DMS79 (cell line): ENCODE results near the gene CAMTA1.
"Not testable (repeated sequence)": the region's sequence is repeated elsewhere in the genome, so short reads cannot be mapped to it uniquely, and the experiment has no call there.

Source experiments
- DNase-seq: peaks from one replicate; lab custom pipeline; 2025; lab: John Stamatoyannopoulos, UW

CAMTA1 gene

GRCh38 chr1:7369866-7370265 lies 584.6 kb downstream of the CAMTA1 start:
- no peak for DNase-seq

- DNase-seq, result no peak
These were observed 586.7 kb downstream of the CAMTA1 start for GRCh38 chr1:7371926-7372325.

- no peak for DNase-seq
These were observed 587.3 kb downstream of the CAMTA1 start for GRCh38 chr1:7372477-7373120.

DNA sequence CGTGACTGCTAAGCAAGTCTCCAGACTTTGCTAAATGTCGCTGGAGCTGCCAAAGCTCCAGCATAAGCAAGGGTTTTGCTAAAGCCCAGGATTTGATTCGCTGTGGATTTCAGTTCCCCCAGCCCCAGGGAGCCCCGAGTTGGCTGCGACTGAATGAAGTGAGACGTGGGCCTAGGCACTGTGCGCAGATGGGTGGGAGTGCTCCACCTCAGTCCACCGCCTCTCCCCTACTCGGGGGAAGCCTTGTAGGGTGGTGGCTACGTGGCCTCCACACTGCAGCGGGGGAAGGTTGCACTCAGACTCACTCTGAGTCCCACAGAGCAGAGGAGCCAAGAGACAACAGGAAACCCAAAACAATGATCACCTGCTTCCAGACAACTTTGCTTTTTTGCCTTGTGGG lies 588.0 kb downstream of the CAMTA1 start:
- no peak for DNase-seq

GRCh38 chr1:7373876-7374562 lies 588.8 kb downstream of the CAMTA1 start:
- DNase-seq, result no peak

DNA sequence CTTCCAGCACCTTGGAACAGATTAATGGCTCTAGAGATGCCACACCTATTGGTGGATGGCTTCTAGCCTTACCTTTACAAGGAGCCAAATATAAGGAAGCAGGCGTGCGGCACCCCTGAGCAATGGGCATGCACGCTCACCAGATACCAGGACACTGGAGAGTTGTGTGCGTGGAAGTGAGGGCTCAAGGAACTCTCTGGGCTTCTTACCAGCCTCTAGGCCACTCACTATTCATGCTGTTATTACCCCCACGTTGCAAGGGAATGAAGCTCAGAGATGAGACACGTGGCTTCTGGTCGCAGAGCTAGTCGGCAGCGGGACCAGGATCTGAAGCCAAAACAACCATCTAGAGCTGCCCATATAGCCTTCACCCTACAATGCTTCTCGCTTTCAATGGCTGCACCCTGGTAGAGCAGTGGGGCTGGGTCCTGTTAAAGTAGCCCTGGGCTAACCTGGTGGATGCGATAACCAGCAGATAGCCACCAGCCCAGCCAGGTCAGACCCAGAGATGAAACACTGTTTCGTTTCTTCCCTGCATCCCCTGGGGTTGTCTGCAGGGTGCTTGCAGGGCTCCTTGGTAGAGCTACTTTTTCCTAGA lies 589.4 kb downstream of the CAMTA1 start:
- no peak for DNase-seq

DNA sequence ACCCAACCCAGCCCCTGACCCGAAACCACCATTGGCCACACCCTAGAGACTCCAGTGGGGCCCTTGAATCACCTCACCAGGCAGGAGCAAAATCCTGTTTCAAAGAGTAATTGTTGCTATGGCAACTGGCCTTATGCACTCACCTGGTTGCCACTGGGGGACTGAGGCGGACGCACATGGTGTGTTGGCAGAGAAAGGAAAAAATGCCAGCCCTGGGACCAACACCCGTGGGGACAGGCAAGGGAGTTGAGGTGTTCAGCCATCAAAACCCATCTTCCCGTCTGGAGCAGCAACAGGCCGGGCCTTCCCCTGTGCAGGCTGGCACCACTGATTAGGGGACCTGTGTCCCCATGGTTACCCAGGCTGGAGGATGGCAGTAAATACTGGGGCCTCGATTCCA lies 590.1 kb downstream of the CAMTA1 start:
- peak; percentile 41 for DNase-seq

DNA sequence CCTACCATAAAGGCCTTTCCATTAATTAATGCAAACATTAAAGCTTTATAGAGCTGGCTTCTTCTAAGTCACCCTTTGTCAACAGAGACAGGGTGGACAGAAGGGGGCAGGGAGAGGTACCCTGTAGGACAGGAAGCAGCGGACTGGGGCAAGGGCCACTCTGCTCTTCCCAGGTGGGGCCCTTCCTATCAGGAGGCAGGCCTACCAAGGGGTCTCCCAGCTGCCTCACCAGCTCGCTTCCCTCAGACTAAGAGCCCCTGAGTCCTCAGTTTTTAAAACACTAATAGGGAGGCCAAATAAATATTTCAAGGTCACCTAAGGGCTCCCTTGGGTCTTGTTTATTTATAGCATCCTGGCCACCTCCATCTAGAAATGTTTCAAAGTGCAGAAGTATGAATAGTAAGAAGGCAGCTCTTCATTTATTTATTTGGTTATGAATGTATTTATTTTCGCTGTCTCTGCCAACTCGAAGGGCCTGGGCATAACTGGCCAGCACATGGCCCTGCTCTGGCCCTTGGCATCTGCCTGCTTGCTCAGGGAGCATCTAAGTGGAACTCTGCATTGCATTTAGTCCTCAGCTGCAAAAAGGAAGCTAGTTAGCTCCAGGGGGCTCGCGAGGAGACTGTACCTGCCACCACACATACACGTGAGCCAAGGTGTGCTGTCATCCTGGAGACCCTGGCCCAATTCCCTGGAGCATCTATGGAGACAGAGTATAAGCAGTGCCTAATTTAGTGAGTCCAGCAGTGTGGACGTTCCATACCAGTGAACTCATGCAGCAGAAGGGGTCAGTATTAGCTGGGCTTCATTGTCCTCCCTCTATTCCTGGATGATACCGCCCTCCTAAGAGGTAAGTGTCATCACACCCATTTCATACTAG lies 590.8 kb downstream of the CAMTA1 start:
- no peak for DNase-seq

- no peak for DNase-seq
These were observed 591.4 kb downstream of the CAMTA1 start for GRCh38 chr1:7376676-7377075.

DNA sequence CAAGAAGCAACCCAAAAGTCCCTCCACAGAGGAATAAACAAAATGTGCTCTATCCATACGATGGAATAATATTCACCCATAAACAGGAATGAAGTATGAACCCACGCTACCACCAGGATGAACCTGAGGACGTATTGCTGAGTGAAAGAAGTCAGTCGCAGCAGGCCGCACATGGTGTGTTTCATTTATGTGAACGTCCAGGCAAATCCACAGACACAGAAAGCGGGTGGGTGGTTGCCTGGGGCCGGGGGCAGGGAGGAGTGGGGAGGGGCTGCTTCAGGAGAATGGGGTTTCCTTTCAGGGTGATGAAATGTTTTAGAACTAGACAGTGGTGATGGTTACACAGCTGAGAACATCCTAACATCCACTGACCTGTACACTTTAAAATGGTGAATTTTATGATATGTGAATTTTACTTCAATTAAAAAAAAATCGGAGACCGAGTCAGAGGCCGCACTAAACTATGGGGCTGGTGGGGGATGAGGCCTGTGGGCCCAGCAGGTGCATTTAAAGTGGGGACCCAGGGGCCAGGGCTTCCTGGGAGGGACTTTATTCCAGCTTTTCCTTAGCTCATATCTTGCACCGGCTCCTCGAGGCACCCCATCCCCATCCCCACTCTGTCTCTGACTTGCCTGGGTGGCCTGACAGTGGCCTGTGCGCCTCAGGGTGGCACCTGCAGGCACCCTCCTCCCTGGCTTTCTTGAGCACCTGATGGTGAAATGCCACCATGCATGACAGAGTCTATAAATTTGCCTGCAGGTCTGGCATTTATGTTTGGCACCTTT lies 593.3 kb downstream of the CAMTA1 start:
- peak; percentile 62 for DNase-seq

DNA sequence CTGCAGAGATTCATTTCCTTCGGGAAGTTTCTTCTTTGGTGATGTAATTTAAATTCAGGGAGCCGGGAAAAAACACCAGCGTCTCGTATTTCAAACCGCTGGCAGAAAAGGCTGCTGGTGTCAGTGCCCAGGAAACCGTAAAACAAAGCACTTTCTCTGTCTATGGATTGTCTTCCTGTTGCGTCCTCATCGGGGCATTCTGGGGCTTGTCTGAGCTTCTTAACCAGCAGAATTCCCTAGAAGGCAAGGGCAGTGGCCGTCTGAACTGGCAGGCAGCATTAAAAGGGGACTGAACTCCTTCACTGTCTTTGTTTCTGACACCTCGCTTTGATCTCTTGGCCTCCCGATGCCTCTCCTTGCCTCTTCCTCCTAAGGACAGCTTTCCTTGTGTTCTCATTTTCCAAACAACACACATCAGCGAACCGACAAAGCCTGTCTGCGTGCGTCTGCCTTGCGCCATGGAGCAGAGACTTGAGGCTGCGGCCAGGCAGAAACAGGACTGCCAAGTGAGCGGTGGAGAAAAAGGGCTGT lies 594.3 kb downstream of the CAMTA1 start:
- DNase-seq, result peak; percentile 81

DNA sequence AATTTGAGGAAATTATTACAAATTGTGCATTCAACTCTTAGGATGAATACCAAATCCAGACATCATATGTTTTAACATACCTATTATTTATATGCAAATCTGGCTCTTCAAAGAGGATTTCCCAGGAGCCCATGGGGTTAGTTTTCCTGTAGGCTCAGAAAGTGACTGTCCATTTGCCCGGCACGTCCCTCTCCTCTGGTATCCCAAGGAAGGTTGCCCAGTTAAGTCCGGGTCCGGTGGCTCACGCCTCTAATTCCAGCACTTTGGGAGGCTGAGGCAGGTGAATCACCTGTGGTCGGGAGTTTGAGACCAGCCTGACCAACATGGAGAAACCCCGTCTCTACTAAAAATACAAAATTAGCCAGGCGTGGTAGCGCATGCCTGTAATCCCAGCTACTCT lies 594.8 kb downstream of the CAMTA1 start:
- not testable (repeated sequence) for DNase-seq

GRCh38 chr1:7380712-7381111 lies 595.5 kb downstream of the CAMTA1 start:
- DNase-seq, result peak; percentile 97

- DNase-seq, result not testable (repeated sequence)
These were observed 596.5 kb downstream of the CAMTA1 start for GRCh38 chr1:7381729-7382128.

DNA sequence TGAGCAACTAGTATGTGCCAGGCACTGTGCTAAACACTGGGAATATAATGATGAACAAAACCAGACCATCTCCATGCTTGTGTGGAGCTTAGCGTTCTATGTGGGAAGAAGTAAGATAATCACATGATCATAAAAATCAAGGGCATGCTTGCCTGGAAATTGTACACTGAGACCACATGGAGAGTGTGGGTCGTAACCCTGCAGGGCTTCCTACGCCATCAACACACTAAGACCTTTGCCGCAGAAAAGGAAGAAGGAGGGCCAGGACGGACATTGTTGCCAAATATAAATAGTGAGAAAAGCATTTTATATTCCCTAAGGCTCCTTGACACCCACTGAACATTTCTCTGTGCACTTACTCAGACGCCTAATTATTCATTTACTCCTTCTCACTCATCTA lies 597.7 kb downstream of the CAMTA1 start:
- DNase-seq, result no peak

GRCh38 chr1:7383671-7384520 lies 598.6 kb downstream of the CAMTA1 start:
- DNase-seq, result peak; percentile 41

- DNase-seq, result no peak
These were observed 599.4 kb downstream of the CAMTA1 start for GRCh38 chr1:7384679-7385078.

DNA sequence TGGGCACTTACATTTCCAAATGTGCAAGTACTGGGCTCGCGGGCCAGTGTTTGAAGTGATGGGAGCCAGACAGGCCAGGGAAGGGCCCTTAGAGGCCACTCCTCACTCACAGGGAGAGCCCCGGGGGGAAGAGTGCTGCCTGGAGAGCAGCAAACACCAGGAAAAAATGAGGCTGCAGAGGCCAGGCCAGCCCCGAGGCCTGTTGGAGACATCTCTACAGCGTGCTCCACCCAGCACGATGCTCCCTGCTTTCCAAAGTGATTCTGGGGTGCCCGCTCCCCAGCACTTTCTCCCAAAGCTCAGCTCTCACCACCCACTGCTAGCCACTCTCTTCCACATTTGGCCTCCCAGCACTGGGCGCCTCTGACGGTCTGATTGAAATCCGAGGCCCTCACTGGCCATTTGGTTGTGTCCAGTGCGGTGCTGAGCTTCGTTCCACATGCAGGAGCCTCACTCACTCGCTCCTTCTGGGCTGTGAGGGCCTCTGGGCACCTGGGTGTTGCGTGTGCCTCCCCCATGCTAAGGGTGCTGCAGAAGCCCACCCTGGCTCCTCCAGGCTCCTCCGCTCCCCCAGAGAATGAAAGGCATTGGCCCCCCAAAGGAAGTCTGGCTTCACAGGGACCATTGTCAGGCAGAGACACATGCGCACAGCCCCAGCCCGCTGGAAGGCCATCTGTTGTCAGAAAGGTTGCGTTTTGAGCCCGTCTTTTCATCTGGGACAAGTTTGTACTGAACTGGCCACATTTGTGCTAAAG lies 600.4 kb downstream of the CAMTA1 start:
- DNase-seq, result peak; percentile 62

DNA sequence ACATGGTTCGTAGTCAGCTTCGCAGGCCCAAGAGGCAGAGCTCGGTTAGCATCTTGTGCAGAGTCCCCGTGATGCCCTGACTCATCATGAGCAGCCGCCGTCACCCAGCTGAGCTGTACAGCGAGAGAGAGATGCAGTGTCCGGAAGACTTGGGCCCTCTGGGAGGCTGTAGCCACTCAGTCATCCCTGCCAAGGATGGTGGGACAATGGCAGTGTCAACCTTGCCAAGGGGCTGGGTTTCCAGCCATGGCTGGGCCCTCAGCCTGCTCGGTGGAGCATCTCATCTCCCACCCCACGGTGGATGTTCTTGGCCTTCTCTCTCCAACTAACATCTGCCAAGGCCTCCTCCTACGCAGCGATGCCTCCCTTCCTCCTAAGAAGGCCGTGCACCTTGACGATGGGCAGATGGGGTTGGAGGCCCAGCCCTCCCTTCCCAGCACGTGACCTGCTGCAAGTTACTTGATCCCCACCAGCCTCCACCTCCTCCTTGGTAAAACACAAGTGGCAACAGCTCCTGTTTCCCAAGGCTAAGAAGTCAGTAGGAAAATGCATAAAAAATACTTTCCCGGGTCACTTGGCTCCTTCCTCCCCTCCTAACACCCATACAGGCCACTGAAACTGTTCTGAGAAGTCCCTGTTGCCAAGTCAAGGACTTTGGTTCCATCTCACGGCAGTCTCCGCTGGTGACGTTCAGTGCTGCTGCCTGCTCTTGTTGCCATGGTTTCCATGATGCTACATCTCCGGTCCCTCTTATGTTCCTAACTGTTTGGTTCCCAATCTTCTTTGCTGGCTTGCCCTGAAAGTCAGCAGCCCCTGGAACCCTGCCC lies 601.2 kb downstream of the CAMTA1 start:
- DNase-seq, result no peak
